Hematopoietic multipotent progenitor cell treated with erythropoietin and hydrocortisone succinate and interleukin-3 and kit ligand, for 15 days (in vitro differentiated cells): ENCODE data around the gene FRMD4A.

Experiments used
- DNase-seq: peaks from one replicate; pipeline ENCODE4 v3.0.0-alpha.2; 2015; ENCODE audit warnings: low spot score

FRMD4A gene

DNA sequence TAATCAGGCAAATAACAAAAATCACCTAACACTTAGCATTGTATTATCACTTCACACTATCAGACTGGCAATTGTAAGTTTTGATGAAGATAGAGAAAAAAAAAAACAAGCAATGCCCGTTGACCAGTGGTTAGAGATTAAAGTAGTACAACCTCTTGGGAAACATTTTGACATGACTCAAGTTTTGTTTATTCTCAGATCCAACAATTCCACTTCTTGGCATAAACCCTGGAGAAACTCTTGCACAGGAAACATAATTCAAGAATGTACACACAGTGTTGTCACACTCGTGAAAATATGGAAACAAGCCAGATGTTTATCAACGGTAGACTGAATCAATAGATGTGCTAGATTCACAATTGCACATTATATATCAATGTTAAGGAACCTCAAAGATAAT is 37.2 kb downstream of the FRMD4A start:
- DNase-seq = no peak

DNA sequence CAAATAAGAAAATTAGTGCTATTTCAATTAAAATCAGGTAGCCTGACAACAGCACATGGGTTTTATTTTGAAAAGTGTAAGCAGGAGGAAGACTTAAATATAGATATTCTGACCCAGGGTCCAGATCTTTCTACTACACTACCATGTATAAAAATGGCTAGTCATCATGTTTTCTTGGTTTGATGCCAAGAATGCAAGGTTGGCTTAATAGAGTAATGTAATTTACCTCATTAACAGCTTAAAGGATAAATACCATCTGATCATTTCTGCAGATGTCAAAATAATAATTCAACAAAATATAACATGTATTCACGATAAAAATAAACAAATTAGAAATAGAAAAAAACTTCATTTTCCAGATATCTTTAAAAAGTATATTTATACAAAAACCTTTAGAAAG is 39.4 kb downstream of the FRMD4A start:
- DNase-seq = no peak

DNA sequence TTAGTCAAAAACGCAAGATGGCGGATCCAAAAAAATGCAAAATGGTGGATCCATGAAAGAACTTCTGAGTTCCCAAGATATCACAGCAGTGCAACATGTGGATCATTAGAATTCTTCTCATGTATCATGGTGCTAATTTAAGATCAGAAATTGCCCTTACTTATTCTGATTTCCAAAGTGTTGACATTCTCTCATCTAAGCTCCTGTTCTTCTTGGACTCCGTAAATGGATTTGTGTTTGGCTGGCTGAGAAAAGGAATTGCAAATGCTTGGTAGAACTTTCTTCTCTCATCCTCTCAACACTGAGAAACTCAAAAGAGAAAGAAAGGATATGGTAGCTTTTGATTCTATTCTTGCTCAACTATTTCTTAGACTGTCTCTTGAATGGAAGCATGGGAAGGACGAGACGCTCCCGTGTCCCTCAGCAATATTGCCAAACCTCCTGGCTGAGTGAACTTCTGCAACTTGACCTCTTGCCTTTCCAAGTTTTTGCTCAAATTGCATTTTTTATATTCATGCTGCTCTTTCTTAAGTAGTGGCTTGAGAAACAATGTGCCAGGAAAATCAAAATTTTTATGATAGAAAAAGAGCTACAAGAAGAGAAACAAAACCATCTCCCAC is 44.7 kb downstream of the FRMD4A start:
- DNase-seq = no peak

DNA sequence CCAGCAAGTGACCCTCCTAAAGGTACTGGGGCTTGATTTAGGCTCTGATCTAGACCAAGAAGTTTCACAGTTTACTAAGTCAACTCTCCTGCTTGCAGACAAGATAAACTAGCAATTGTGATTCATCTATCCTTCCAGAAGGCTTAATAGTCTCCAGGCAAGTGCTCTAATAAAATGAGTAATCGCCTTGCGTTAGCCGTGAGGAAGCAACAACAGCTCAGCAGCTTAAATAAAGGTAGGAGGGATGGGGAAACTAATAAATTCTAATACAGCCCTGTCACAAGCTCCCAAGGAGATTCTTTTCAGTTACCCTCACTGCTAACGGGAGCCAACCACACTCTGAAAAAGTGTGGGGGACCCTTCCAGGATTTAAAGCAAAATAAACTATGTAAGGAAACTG is 48.4 kb downstream of the FRMD4A start:
- DNase-seq = no peak

DNA sequence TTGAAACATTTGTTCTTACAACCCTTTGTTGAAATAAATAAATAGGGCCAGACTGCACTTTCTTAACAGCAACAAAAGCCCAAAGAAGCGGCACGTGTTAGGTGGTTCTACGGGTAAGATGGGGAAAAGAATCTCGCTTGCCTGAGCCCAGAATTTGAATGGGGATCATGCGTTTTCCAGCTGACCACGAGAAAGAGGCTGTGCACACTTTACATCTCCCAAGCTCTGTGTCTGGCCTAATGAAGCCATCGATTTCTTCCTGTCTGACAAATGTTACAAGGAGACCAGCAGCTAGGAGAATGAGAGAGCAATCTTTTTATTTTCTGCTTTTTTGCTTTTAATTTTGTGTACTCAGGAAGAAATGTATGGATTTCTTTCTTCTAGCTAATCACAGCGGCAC is 52.2 kb downstream of the FRMD4A start:
- DNase-seq = no peak

DNA sequence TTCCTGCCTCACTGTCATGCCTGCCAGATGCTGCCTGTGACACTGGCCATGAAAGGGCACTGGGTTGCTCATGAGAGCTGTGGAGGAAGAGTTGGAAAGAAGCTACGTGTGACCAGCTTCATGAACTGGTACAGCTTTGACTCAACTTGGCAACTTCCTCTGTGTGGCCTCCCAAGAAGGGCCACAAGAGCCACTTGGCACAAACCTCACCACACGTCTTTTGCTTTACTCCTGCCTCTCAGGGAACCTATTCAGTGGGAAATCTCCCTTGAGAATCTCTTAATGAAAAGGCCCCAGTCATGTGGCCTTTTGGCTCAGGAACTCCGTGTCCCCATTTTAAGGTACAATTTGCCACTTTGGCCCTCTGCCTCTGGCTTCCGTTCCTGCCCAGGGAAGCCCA is 54.5 kb downstream of the FRMD4A start:
- no peak for DNase-seq

DNA sequence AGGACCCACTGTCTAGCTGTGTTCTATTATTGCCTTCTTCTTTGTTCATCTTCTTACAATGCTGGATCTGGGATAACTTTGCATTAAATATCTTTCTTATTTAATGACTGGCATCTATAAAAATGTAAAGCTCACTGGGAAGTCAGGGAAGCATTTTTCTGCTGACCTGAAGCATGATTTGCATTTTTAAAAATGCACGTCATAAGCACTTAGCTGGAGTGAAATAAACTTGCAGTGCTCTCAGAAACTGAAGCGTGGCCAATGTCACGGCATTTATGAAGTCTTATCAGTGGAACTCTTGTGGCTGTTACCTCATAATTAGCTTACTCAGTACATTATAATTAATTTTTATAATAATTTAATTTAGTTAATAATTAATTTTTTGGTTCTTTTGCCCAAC is 59.1 kb downstream of the FRMD4A start:
- DNase-seq = no peak

DNA sequence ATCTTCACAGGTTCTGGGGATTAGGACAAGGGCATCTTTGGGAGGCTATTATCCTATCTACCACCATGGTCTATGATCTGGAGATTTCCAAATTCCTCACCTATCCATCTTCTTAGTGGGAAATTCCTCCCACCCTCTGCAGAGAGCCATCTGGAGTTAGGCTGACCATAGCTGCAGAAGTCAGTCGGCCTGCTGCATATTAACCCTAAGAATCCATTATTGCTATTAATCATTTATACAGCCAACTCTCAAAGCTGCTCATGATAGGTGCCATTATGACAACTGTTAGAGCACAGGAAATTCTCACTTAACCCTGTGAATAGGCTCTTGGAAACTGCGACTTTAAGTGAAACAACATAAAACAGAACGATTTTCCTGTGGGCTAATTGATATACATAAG is 60.4 kb downstream of the FRMD4A start:
- no peak for DNase-seq

DNA sequence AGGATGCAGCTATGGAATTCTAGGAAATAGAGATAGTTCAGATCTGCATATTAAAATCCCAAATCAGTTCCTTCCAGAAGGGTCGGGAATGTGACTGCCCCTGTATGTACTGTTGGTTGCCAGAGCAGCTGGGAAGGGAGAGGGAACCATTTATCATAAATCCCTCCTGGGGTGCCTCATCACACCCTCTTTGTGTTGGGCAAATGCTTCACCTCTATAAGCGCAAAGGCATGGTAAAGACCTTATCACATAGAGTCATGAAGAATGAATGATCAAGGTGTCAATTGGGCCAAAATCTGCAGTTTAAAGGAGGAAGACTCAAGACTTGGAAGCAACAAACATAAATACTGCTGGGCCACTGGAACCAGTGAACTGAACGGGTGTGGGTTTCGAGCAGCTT is 65.0 kb downstream of the FRMD4A start:
- DNase-seq = no peak

DNA sequence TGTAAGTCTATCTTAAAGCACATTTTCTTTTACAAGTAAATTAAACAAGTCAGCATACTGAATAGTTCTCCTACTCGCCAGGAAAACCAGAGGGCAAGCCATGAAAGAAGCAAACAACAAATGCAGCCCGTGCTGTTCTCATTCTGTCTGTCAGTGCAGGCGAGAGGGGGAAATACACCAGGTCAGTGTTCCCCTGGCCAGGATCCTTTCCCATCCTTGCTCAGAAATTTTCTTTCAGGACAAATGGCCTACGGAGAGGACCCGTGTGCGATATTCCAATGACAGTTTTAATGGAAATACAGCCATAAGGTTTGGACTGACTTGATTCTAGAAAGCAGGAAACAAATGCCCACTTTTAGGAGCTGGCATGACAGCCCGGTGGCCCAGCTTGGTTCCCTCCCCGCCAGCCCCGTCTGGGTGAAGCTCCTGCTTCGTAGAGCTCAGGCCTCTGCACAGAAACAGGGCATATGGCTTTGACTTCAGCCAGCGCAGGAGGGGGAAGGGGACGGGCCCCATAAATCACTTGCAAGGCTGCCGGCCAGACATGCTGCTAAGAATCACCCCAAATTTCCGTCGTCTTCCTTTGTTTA is 67.8 kb downstream of the FRMD4A start:
- DNase-seq = no peak

DNA sequence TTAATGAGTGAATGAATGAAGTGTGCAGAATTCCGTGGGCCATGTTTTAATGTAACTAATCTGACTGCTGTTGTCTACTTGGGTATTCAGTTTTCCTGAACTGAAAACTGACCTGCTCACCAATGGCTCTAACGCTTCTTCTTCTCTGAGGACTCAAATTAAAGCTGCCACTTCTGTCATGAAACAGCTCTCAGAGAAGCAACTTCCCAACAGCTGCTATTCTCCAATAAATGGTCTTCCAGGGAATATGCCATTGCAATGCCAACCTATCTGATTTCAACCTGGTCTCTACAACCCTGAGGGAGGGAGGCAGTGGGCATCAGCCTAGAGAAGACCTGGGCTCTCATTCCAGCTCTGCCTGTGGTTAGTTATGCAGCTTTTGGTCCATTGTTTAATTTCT is 69.4 kb downstream of the FRMD4A start:
- DNase-seq = no peak

DNA sequence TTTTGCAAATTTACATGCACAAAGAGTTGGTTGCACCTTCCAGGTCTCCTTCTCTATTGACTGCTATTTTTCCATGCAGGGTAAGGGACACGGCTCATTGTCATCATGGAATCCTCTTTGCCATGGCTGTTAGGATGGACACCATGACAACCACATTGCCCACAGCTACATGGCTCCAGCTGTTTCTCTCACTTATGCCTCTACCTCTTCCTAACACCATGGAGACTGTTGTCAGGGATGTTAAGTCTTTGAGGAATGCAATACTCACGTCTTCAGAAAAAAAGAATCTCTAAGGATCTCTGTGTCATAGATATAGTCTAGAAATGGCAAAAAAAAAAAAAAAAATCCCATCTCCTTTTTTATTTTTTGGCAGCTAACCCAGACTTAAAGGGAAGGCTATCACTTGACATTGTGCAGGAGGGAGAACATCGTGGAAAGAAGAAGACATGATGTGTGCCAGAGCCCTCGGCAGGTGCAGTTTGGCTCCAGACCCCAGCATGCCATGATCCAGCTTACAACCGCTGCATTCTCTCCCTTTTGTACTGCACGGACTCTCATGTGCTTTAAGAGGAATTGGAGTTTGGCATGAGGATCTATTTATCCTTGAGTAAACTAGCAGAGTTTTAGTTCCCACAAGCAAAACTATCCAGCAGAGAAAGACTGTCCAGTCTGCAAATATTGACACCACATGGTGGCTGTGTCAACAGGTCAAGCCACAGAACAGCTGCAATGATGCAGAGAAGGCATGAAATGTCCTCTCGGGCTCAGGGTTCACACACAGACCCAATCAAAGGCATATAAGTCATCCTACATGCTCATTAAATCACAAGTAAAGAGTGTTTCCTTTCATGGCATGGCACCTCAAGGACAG is 70.8 kb downstream of the FRMD4A start:
- DNase-seq = no peak

DNA sequence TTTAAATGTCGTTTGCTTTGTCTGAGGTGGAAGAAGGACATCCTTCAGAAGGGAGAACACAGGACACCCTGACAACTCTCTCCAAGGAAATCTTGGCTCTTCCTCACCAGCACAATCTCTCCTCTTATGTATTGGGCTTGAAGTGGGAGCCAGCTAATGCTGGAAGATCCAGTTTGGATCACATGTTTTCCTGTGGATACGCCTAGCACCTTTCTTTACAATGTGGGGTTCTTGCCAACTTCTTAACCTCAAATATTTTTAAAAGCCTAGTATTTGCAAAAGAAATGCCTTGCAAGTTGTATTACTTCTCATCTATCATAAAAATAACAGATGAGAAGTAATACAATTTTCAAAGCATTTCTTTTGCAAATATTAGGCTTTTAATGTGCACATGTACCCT is 76.4 kb downstream of the FRMD4A start:
- no peak for DNase-seq

DNA sequence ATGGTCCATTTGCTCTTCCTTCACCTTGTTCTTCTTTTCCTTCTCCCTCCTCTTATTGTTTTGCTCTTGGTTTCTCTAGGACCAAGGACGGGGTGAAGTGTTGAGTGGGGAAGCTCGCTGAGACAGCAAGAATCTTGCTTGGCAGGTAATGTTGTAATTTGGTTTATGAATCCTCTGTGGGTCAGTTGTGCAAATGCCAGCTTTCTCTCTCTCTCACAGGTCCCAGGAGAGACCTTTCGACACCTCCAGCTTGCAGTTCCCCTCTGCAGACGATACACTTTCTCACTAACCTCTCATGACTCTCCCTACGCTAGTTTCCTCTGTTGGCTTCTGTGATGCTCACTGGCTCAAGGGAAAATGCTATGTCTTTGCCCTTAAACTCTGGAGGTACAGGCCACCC is 77.0 kb downstream of the FRMD4A start:
- DNase-seq = no peak

DNA sequence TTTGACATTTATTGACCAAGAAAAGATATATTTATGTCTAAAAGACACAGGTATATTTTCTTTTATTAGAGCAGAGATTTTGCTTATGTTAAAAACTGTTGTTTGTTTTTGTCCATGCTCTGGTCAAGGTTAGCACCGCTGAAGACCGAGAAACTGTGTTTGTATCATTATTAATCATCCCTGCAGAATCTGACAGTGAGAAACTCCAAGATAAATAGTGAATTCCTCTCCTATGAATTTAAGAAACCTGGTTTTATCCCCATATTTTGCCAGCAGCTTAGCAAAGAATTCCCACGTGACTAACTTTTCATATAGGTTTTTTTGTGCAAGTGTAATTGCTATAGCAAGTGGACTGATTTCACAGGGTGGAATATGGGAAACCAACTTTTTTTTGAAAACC is 77.6 kb downstream of the FRMD4A start:
- no peak for DNase-seq

DNA sequence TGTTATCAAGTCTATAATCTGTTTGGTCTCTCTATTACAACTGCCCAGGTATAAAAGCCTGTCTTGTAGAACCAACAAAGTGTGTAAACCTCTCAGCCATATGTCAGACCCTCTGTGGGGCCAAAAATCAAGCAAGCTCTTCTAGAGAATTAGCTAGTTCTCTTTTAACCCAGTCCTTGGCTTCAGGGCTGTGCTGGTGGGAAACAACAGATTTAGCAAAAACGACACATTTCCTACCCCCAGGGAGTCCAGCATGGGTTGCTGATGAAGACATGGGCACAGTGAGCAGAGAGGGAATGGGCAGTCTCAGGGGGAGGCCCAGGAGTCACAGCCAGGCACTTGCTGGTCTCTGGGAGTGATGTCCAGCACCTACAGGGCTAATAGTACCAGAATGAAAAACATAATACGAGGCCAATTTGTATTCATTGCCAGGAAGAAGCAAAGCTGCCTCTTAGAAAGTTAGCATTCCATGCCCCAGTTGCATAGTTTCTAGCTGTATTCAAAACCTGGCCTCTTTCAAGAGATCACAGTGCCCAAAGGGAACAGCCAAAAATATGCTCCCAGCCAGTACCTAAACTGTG is 80.1 kb downstream of the FRMD4A start:
- DNase-seq = no peak

DNA sequence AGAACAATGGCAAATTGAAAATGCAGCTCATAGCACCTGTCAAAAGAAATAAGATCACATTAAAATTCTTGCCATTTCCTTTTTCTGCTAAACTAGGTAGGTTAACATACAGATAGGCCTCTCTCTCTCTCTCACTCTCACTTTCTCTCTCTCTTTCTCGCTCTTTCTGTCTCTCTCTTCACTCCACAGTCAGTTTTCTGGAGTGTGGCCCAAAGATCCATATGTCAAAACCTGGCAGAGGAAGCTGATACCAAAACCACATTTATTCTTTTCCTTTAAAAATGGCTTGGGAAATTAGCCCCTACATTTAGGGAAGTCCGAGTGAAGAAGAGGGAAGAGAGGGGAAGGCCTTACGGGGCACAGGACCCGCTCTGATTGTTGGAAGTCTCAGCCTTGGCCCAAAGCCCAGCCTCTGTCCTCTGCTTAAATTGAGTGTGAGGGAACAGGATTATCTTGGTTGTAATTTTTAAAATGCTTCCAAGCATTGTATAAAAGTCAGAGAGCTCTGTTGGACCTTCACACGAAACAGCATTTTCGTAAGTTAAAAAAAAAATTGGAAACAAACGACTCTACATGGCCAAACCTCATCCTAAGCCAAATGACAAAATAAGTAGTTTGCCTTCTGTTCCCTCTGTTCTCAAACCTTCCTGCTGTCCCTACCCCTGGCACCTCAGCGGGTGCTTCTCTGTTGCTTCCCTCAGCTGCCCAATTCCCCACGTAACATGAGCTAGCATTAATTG is 83.2 kb downstream of the FRMD4A start:
- DNase-seq = no peak

DNA sequence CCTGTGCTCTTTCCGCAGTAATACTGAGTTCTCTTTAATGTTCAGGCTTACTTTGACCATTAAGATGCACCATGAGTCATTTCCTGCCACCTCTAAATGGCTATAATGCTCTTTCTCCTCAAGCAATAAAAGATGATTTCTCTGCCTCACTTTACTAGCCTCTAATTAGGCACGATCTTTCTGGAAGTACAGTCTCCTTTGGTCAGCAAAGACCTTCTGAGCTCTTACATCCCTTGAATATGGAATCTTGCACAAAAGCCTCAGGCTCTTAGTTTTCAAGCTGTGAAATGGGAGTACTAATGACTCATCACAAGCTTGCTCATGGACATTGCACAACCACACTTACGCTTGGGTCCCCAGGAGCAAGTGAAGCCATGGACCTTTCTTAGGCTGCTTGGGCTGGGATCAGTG is 85.9 kb downstream of the FRMD4A start:
- DNase-seq = no peak

DNA sequence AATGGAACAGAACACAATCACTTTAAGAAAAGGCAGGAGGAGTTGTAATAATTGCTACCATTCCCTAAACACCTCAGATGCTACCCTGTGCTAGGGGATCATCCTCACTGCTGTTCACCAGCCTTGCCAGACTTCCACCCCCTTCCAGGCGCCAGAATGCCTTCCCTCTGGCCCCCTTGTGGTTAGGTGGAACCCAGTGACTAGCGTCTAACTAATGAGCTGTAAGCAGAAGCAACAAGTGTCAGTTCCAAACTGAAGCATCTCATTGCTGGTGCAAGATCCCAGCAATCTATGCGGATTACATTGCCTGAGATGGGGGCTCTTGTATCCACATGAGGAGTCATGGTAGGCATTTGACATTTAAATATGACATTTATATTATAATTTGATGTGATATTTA is 86.6 kb downstream of the FRMD4A start:
- no peak for DNase-seq

DNA sequence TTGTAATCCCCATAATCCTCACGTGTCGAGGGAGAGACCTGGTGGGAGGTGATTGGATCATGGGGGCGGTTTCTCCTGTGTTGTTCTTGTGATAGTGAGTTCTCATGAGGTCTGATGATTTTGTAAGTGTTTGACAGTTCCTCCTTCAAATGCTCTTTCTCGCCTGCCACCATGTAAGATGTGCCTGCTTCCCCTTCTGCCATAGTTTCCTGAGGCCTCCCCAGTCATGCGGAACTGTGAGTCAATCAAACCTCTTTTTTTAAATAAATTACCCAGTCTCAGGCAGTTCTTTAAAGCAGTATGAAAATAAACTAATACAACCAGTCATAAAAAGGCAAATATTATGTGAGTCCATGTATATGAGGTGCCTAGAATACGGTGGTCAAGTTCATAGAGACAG is 87.5 kb downstream of the FRMD4A start:
- DNase-seq = no peak

DNA sequence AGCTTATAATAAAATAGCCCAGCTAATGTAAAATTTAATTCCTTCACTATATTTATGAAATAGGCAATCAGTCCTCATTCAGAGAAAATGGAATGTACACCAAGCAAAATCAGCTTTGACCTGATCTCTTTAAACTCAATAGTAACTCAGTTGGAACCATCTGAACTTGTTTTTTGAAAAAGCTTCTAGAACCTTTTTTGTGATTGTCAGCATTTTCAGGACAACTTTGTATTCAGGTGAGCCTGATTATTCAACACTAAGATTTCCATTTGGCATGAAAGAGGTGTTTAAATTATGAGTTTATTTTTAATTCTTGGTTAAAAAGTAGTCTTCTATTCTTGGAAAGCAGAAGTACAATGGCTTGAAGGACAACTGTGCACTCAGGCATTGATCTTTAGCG is 89.5 kb downstream of the FRMD4A start:
- no peak for DNase-seq
